Colonic mucosa (tissue), 4 donors: Measurements from ENCODE around the gene DNAJB8. TPM values are rescaled to one million over a fixed set of nuclear protein-coding genes. Genes with fewer than 3 reads are reported as not detected.

Source experiments
- DNase-seq: peaks from one replicate; pipeline ENCODE4 v3.0.0-alpha.2; 2020
- H3K27ac ChIP-seq: fragments of 200-600 bp; one replicate; pipeline ENCODE4 v1.8.0; 2021
- H3K27me3 ChIP-seq: fragments of 200-600 bp; one replicate; pipeline ENCODE4 v1.8.0; 2021
- H3K36me3 ChIP-seq: fragments of 200-600 bp; one replicate; pipeline ENCODE4 v1.8.0; 2021
- H3K4me1 ChIP-seq: fragments of 200-600 bp; one replicate; pipeline ENCODE4 v1.8.0; 2021; ENCODE audit warnings: mild to moderate bottlenecking
- H3K4me3 ChIP-seq: fragments of 200-600 bp; one replicate; pipeline ENCODE4 v1.8.0; 2021
- H3K9ac ChIP-seq, 2 donors: one replicate each; pipeline ENCODE4 v1.7.0; 2013; ENCODE audit warnings: control low read depth in 2 of 2, low read depth in 2 of 2, low read length in 2 of 2
- H3K9me3 ChIP-seq: fragments of 200-600 bp; one replicate; pipeline ENCODE4 v1.8.0; 2021
- CTCF ChIP-seq: fragments of 200-600 bp; IDR thresholded peaks from one replicate; pipeline ENCODE4 v1.8.0; 2022; ENCODE audit warnings: antibody characterized with exemption, mild to moderate bottlenecking
- intact Hi-C: fragments of 100-400 bp; cut with DNase I; formaldehyde crosslinking; loops from one replicate; pipeline ENCODE4 v1.14.1; 2022
- total RNA-seq, 2 donors: library from RNA; stranded (reverse); fragmentation: NEBNext Ultra II Directional in 1 of 2; extraction: Animal tissue kit (Norgen Biotek cat#: 25700) in 1 of 2; gene quantifications; one replicate each; pipeline ENCODE4 v1.2.1, GENCODE V29; 2021
- donor health status: healthy.
- donor health status: DM: no; HTN: no; CAD: no.
- donor health status: DM: no; HTN: no; CAD: no.

The DNAJB8 gene
- total RNA-seq, 2 donors from 2014 or later, result not detected

GRCh38 chr3:128425142-128425845, 41.4 kb downstream of the DNAJB8 start:
- Histone ChIP-seq H3K4me3 (no peak overlapping the region), H3K9me3 (no peaks in the 10 kb centered on the region), H3K36me3 (no peaks in the 10 kb centered on the region), H3K9ac (no peak overlapping the region), H3K27me3 (no peaks in the 10 kb centered on the region), H3K27ac (no peak overlapping the region), H3K4me1 (peaks cover 3% of the 10 kb centered on the region)
- no peak for TF ChIP-seq CTCF
- DNase-seq, result no peak
- intact Hi-C loops, result loop anchor here (5.0 kb wide), 2 partner anchors 157 to 182 kb away; no protein-coding TSS in a partner anchor

GRCh38 chr3:128424508-128425069, 42.1 kb downstream of the DNAJB8 start:
- no peak for DNase-seq
- TF ChIP-seq CTCF, result no peak
- Histone ChIP-seq H3K27ac (no peak overlapping the region), H3K4me1 (peaks cover 3% of the 10 kb centered on the region), H3K36me3 (no peaks in the 10 kb centered on the region), H3K9ac (no peak overlapping the region), H3K27me3 (no peaks in the 10 kb centered on the region), H3K4me3 (no peak overlapping the region), H3K9me3 (no peaks in the 10 kb centered on the region)
- intact Hi-C loops, result loop anchor here (5.0 kb wide), 3 partner anchors 73 to 183 kb away; no protein-coding TSS in a partner anchor

- TF ChIP-seq CTCF, result no peak
- no peaks in the 10 kb centered on the region for H3K27me3 ChIP-seq
- DNase-seq, result no peak
- H3K36me3 ChIP-seq, result no peaks in the 10 kb centered on the region
- intact Hi-C loops, result loop anchor here (5.0 kb wide), 1 partner anchor 74 kb away; no protein-coding TSS in a partner anchor
- H3K4me1 ChIP-seq, result peaks cover 3% of the 10 kb centered on the region
- H3K27ac ChIP-seq, result no peak overlapping the region
- no peaks in the 10 kb centered on the region for H3K9me3 ChIP-seq
- H3K9ac ChIP-seq, result no peak overlapping the region
- H3K4me3 ChIP-seq, result no peak overlapping the region
Observed at GRCh38 chr3:128423525-128424147, 43.1 kb downstream of the DNAJB8 start.

- Histone ChIP-seq H3K27me3 (no peaks in the 10 kb centered on the region), H3K36me3 (no peaks in the 10 kb centered on the region), H3K4me3 (no peak overlapping the region), H3K27ac (no peak overlapping the region), H3K4me1 (peaks cover 3% of the 10 kb centered on the region), H3K9me3 (no peaks in the 10 kb centered on the region), H3K9ac (no peak overlapping the region)
- no peak for TF ChIP-seq CTCF
- intact Hi-C loops, result loop anchor here (5.0 kb wide), 1 partner anchor 74 kb away; no protein-coding TSS in a partner anchor
- DNase-seq, result no peak
Observed at GRCh38 chr3:128422762-128423524, 43.7 kb downstream of the DNAJB8 start.

GRCh38 chr3:128421966-128422365, 44.7 kb downstream of the DNAJB8 start:
- Histone ChIP-seq H3K4me1 (peaks cover 3% of the 10 kb centered on the region), H3K27ac (no peak overlapping the region), H3K27me3 (no peaks in the 10 kb centered on the region), H3K4me3 (no peak overlapping the region), H3K9me3 (no peaks in the 10 kb centered on the region), H3K36me3 (no peaks in the 10 kb centered on the region), H3K9ac (no peak overlapping the region)
- no peak for DNase-seq
- intact Hi-C loops, result loop anchor here (5.0 kb wide), 1 partner anchor 75 kb away; no protein-coding TSS in a partner anchor
- no peak for TF ChIP-seq CTCF
